AG20443 (cell line): ENCODE results near the gene NTM.

Experiments used
- DNase-seq: peaks from one replicate; pipeline ENCODE4 v3.0.0; 2012; ENCODE audit warnings: low spot score, mixed read lengths

NTM gene

GRCh38 chr11:131917634-131918384, 547.4 kb downstream of the NTM start:
- no peak for DNase-seq

- DNase-seq = no peak
Measured at GRCh38 chr11:131918663-131919062, 548.2 kb downstream of the NTM start.

GRCh38 chr11:131922220-131922619, 551.8 kb downstream of the NTM start:
- DNase-seq = no peak

- DNase-seq = no peak
Measured at GRCh38 chr11:131923309-131923708, 552.9 kb downstream of the NTM start.

- no peak for DNase-seq
Measured at GRCh38 chr11:131924001-131924400, 553.6 kb downstream of the NTM start.

- DNase-seq = peak; percentile 35
Measured at GRCh38 chr11:131924457-131925201, 554.2 kb downstream of the NTM start.

GRCh38 chr11:131925829-131926228, 555.4 kb downstream of the NTM start:
- no peak for DNase-seq

- DNase-seq = no peak
Measured at GRCh38 chr11:131928992-131929391, 558.6 kb downstream of the NTM start.

GRCh38 chr11:131932584-131933325, 562.3 kb downstream of the NTM start:
- DNase-seq = no peak

- no peak for DNase-seq
Measured at GRCh38 chr11:131934006-131934405, 563.6 kb downstream of the NTM start.

- DNase-seq = no peak
Measured at GRCh38 chr11:131938351-131938751, 567.9 kb downstream of the NTM start.

- DNase-seq = no peak
Measured at GRCh38 chr11:131940126-131940525, 569.7 kb downstream of the NTM start.

- DNase-seq = no peak
Measured at GRCh38 chr11:131942878-131943277, 572.5 kb downstream of the NTM start.

GRCh38 chr11:131943295-131943694, 572.9 kb downstream of the NTM start:
- no peak for DNase-seq

GRCh38 chr11:131944736-131945135, 574.3 kb downstream of the NTM start:
- peak; percentile 40 for DNase-seq

GRCh38 chr11:131945706-131946105, 575.3 kb downstream of the NTM start:
- no peak for DNase-seq

- DNase-seq = no peak
Measured at GRCh38 chr11:131947511-131947910, 577.1 kb downstream of the NTM start.

GRCh38 chr11:131951121-131951520, 580.7 kb downstream of the NTM start:
- DNase-seq = no peak

- no peak for DNase-seq
Measured at GRCh38 chr11:131954146-131954545, 583.7 kb downstream of the NTM start.

GRCh38 chr11:131955904-131956303, 585.5 kb downstream of the NTM start:
- no peak for DNase-seq

- DNase-seq = no peak
Measured at GRCh38 chr11:131957201-131957600, 586.8 kb downstream of the NTM start.

- DNase-seq = no peak
Measured at GRCh38 chr11:131957875-131958274, 587.5 kb downstream of the NTM start.

- no peak for DNase-seq
Measured at GRCh38 chr11:131962818-131963217, 592.4 kb downstream of the NTM start.
